Lung (tissue), 12 donors: ENCODE measurements around the gene CCDC27. TPM values are rescaled to one million over a fixed set of nuclear protein-coding genes. Genes with fewer than 3 reads are reported as not detected.

ENCODE experiments used
- ATAC-seq: fragments of 200-7000 bp; cut with Tn5 transposase; one replicate; pipeline ENCODE4 v1.9.1; 2020; ENCODE audit warnings: moderate number of reproducible peaks; ENCODE audit not compliant: insufficient read depth, low FRiP score
- DNase-seq, 3 donors: peaks; one replicate each; pipeline ENCODE4 v3.0.0-alpha.2; 2013 to 2017
- H3K27ac ChIP-seq, 2 donors: one replicate each; pipeline ENCODE4 v1.5.1; 2013; ENCODE audit warnings: mild to moderate bottlenecking in 2 of 2, moderate library complexity in 2 of 2, control low read depth in 1 of 2, inconsistent platforms in 1 of 2, low read depth in 1 of 2, low read length in 1 of 2
- H3K27me3 ChIP-seq, 3 donors: one replicate each; pipeline ENCODE4 v1.5.1; 2013; ENCODE audit warnings: low read length in 2 of 3; ENCODE audit not compliant: control insufficient read depth in 3 of 3, insufficient read depth in 3 of 3
- H3K36me3 ChIP-seq, 4 donors: one replicate each; pipeline ENCODE4 v1.5.1; 2013; ENCODE audit warnings: low read length in 4 of 4, mild to moderate bottlenecking in 1 of 4, moderate library complexity in 1 of 4; ENCODE audit not compliant: control insufficient read depth in 4 of 4, insufficient read depth in 4 of 4
- H3K4me1 ChIP-seq, 5 donors: one replicate each; pipeline ENCODE4 v1.5.1; 2013; ENCODE audit warnings: low read length in 5 of 5, mild to moderate bottlenecking in 2 of 5, moderate library complexity in 1 of 5; ENCODE audit not compliant: control insufficient read depth in 5 of 5, insufficient read depth in 5 of 5
- H3K4me3 ChIP-seq: one replicate; pipeline ENCODE4 v1.5.1; 2013; ENCODE audit warnings: mild to moderate bottlenecking, control low read depth, moderate library complexity
- H3K9ac ChIP-seq, 2 donors: one replicate each; pipeline ENCODE4 v1.5.1; 2013; ENCODE audit warnings: low read length in 2 of 2, control low read depth in 1 of 2; ENCODE audit not compliant: insufficient read depth in 1 of 2
- H3K9me3 ChIP-seq, 4 donors: one replicate each; pipeline ENCODE4 v1.5.1; 2013; ENCODE audit warnings: low read length in 3 of 4, mild to moderate bottlenecking in 1 of 4, moderate library complexity in 1 of 4; ENCODE audit not compliant: control insufficient read depth in 4 of 4, insufficient read depth in 3 of 4
- CTCF ChIP-seq: IDR thresholded peaks from 2 replicates; pipeline ENCODE4 v1.5.1; 2012; ENCODE audit warnings: mild to moderate bottlenecking; ENCODE audit errors: control extremely low read depth, extremely low read depth
- WGBS, 2 donors: extraction: QIAGEN DNeasy Blood & Tissue Kit; methylation state at CpG; one replicate each; pipeline ENCODE4 v1.1.7; 2013; 5-methylcytosine and 5-hydroxymethylcytosine counted together
- polyA plus RNA-seq, 2 donors: library from polyadenylated mRNA; stranded (reverse); fragments of 200-250 nt; gene quantifications; one replicate each; pipeline ENCODE4 v1.2.1, GENCODE V29; 2013
- total RNA-seq, 2 donors: library from RNA; depleted of rRNA in 1 of 2; stranded (reverse); fragments of >200 nt in 1 of 2; gene quantifications; one replicate each; pipeline ENCODE4 v1.2.1, GENCODE V29; 2014 to 2021
- donor health status: control.
- donor health status: control.
- donor health status: Bipolar disorder and iron deficiency.
- donor health status: healthy.
- donor health status: DM: yes; HTN: yes; CAD: no.

Gene CCDC27
- total and polyA plus RNA-seq, 4 donors, result not detected

- peaks cover 0 to 8% (median 0%) of the 10 kb centered on the region in 5 donors for H3K4me1 ChIP-seq
- ATAC-seq (no peak), DNase-seq (no peak)
- H3K9me3 ChIP-seq, result no peaks in the 10 kb centered on the region
- no peak overlapping the region for H3K4me3 ChIP-seq
- 92 to 95% methylated on average over 21 of the region's 21 CpGs for WGBS, 2 donors
- no peaks in the 10 kb centered on the region for H3K27me3 ChIP-seq
- no peak overlapping the region for H3K9ac ChIP-seq
- TF ChIP-seq CTCF, result no peak
- H3K27ac ChIP-seq, result no peak overlapping the region
- peaks cover 28 to 53% (median 34%) of the 10 kb centered on the region in 4 donors for H3K36me3 ChIP-seq
These were observed 28.7 kb downstream of the CCDC27 start for GRCh38 chr1:3780901-3781300.

- no peak overlapping the region for H3K4me3 ChIP-seq
- H3K27ac ChIP-seq, result no peak overlapping the region
- H3K36me3 ChIP-seq, result peaks cover 30 to 60% (median 44%) of the 10 kb centered on the region in 4 donors
- H3K4me1 ChIP-seq, result no peaks in the 10 kb centered on the region
- H3K9ac ChIP-seq, result no peak overlapping the region
- ATAC-seq, result no peak
- WGBS, 2 donors, result 95 to 96% methylated on average over 30 of the region's 30 CpGs
- TF ChIP-seq CTCF, result no peak
- no peaks in the 10 kb centered on the region for H3K9me3 ChIP-seq
- no peaks in the 10 kb centered on the region for H3K27me3 ChIP-seq
- no peak for DNase-seq
These were observed 31.6 kb downstream of the CCDC27 start for GRCh38 chr1:3783651-3784474.

GRCh38 chr1:3785045-3785444, 32.8 kb downstream of the CCDC27 start:
- ATAC-seq, result no peak
- TF ChIP-seq CTCF, result no peak
- Histone ChIP-seq H3K27me3 (no peaks in the 10 kb centered on the region), H3K9me3 (no peaks in the 10 kb centered on the region), H3K9ac (no peak overlapping the region), H3K36me3 (peaks cover 25 to 60% (median 42%) of the 10 kb centered on the region in 4 donors), H3K4me1 (no peaks in the 10 kb centered on the region), H3K4me3 (no peak overlapping the region), H3K27ac (no peak overlapping the region)
- WGBS, 2 donors, result 81 to 85% methylated on average over 13 of the region's 13 CpGs
- no peak for DNase-seq
